ENCODE data around the gene DPPA5. TPM values are rescaled to one million over a fixed set of nuclear protein-coding genes. Genes with fewer than 3 reads are reported as not detected.
"Not testable (repeated sequence)": the region's sequence is repeated elsewhere in the genome, so short reads cannot be mapped to it uniquely, and the experiment has no call there.

The DPPA5 gene
- polyA plus RNA-seq = not detected

DNA sequence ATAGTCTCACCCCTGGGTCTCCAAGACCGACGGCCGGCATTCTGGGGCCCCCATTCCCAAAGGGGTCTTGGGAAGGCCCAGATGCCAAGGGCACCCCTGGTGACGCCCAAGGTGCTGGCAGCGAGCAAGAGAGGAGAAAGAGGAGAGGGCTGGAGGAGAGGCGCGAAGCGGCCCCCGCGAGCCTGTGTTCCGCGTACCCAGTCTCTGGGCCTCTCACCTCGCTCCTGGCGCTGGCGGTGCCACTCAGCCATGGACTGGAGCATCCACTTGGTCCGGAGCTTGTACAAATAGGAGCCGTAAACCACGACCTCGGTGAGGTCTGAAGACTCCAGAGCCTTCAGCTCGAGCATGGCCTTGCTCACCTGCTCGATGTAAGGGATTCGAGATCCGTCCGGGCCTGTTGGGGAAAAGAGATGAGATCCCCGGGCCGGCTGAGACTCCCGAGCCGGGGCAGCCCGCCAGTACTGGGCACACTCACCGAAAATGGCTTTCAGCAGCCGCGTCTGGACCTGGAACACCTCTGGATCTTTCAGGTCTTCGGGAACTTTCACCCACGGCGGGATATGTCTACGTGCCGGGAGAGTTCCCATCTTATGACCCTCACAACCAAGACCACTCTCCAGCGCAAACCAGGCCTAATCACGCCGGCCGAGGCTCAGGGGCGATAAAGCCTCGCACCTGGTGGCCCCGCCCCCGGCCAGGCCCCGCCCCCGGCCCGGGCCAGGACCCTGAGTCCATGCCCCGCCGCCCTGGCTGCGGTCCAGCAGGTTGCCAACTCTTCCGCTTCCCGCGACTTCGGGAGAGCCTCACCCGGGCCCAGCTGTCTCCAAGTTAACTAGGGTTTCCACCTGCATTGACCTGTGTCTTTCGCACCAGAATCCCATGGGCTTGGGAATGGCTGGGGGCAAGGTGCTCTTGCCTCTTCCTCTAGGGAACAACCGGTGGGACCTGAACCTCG is at the start of gene DPPA5:
DPPA5 (minus strand) TSS at position 641 of the 958 bp plus-strand sequence; CDS start at position 590, 51 bp downstream.
- Histone ChIP-seq H3K4me3 (ENCODE audit: low read depth in 1 of 2, low read length in 2 of 2) (no peak within 1 kb of the TSS), H3K4me1 (ENCODE audit: control insufficient read depth in 2 of 2, insufficient read depth in 2 of 2, low read length in 1 of 2) (no peaks in the 10 kb centered on the region), H3K27me3 (ENCODE audit: control insufficient read depth in 1 of 2, insufficient read depth in 2 of 2, low read length in 2 of 2) (no peaks in the 10 kb centered on the region), H3K27ac (ENCODE audit: low read depth in 2 of 2, low read length in 1 of 2) (no peak within 1 kb of the TSS), H3K9me3 (ENCODE audit: control insufficient read depth in 2 of 2, insufficient read depth in 1 of 2, low read depth in 1 of 2, low read length in 1 of 2) (no peaks in the 10 kb centered on the region), H3K36me3 (ENCODE audit: control insufficient read depth in 2 of 2, insufficient read depth in 2 of 2, low read length in 1 of 2) (no peaks in the 10 kb centered on the region)
- 75 to 89% methylated on average over 58 to 59 of the region's 59 CpGs for WGBS, 2 donors

DNA sequence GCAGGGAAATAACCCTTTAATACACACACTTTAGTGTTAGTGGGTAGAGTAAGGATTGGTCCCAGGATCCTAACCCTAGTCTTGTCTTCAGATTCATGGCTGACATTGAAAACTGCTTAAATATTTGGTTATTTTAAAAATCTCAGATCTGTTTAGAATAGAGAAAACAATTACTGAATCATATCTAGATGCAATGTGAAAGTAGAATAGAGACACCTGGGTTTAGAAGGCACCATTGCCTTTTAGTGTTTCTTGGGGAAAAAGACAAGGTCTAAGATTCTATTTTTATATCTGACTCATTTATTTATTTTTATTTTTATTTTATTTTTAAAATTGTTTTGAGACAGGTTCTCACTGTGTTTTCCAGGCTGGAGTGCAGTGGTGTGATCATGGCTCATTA is 46.6 kb upstream of the DPPA5 start:
- Histone ChIP-seq H3K36me3 (ENCODE audit: control insufficient read depth in 2 of 2, insufficient read depth in 2 of 2, low read length in 1 of 2) (no peaks in the 10 kb centered on the region), H3K27me3 (ENCODE audit: control insufficient read depth in 1 of 2, insufficient read depth in 2 of 2, low read length in 2 of 2) (no peaks in the 10 kb centered on the region), H3K27ac (ENCODE audit: low read depth in 2 of 2, low read length in 1 of 2) (no peak overlapping the region), H3K4me1 (ENCODE audit: control insufficient read depth in 2 of 2, insufficient read depth in 2 of 2, low read length in 1 of 2) (no peaks in the 10 kb centered on the region), H3K9me3 (ENCODE audit: control insufficient read depth in 2 of 2, insufficient read depth in 1 of 2, low read depth in 1 of 2, low read length in 1 of 2) (no peaks in the 10 kb centered on the region), H3K4me3 (ENCODE audit: low read depth in 1 of 2, low read length in 2 of 2) (no peak overlapping the region)

GRCh38 chr6:73395875-73396274 is 41.8 kb upstream of the DPPA5 start:
- no peak overlapping the region for H3K27ac ChIP-seq (ENCODE audit: low read depth in 2 of 2, low read length in 1 of 2)
- H3K36me3 ChIP-seq (ENCODE audit: control insufficient read depth in 2 of 2, insufficient read depth in 2 of 2, low read length in 1 of 2) = no peaks in the 10 kb centered on the region
- 94 to 98% methylated on average over 10 of the region's 10 CpGs for WGBS, 2 donors
- no peaks in the 10 kb centered on the region for H3K9me3 ChIP-seq (ENCODE audit: control insufficient read depth in 2 of 2, insufficient read depth in 1 of 2, low read depth in 1 of 2, low read length in 1 of 2)
- H3K27me3 ChIP-seq (ENCODE audit: control insufficient read depth in 1 of 2, insufficient read depth in 2 of 2, low read length in 2 of 2) = no peaks in the 10 kb centered on the region
- no peaks in the 10 kb centered on the region for H3K4me1 ChIP-seq (ENCODE audit: control insufficient read depth in 2 of 2, insufficient read depth in 2 of 2, low read length in 1 of 2)
- H3K4me3 ChIP-seq (ENCODE audit: low read depth in 1 of 2, low read length in 2 of 2) = no peak overlapping the region

- H3K36me3 ChIP-seq (ENCODE audit: control insufficient read depth in 2 of 2, insufficient read depth in 2 of 2, low read length in 1 of 2) = no peaks in the 10 kb centered on the region
- no peaks in the 10 kb centered on the region for H3K4me1 ChIP-seq (ENCODE audit: control insufficient read depth in 2 of 2, insufficient read depth in 2 of 2, low read length in 1 of 2)
- H3K4me3 ChIP-seq (ENCODE audit: low read depth in 1 of 2, low read length in 2 of 2) = peak within 1 kb of the TSS in 1 of 2 donors; percentile 35
- H3K27ac ChIP-seq (ENCODE audit: low read depth in 2 of 2, low read length in 1 of 2) = peak within 1 kb of the TSS in 1 of 2 donors; percentile 51
- H3K27me3 ChIP-seq (ENCODE audit: control insufficient read depth in 1 of 2, insufficient read depth in 2 of 2, low read length in 2 of 2) = no peaks in the 10 kb centered on the region
- 78 to 82% methylated on average over 54 of the region's 54 CpGs for WGBS, 2 donors
- H3K9me3 ChIP-seq (ENCODE audit: control insufficient read depth in 2 of 2, insufficient read depth in 1 of 2, low read depth in 1 of 2, low read length in 1 of 2) = no peaks in the 10 kb centered on the region
Measured at GRCh38 chr6:73394577-73395354, 40.7 kb upstream of the DPPA5 start, which contains the start of gene DDX43. DDX43 (plus strand) TSS chr6:73394828; CDS start chr6:73394906, 78 bp downstream.

DNA sequence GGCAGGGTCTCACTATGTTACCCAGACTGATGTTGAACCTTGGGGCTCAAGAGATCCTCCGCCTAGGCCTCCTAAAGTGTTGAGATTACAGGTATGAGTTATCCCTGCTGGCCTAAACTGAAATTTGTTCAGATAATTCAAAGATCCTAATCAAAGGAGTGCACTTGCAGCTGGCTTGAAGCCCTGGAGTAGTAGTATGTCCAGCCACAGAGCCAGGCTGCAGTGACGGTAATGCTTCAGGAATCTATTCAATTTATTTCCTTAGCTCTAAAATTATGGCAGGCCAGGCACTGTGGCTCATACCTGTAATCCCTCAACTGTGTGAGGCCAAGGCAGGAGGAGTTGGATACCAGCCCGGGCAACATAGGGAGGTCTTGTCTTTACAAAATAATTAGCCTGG is 39.2 kb upstream of the DPPA5 start:
- H3K4me1 ChIP-seq (ENCODE audit: control insufficient read depth in 2 of 2, insufficient read depth in 2 of 2, low read length in 1 of 2) = no peaks in the 10 kb centered on the region
- H3K27me3 ChIP-seq (ENCODE audit: control insufficient read depth in 1 of 2, insufficient read depth in 2 of 2, low read length in 2 of 2) = no peaks in the 10 kb centered on the region
- H3K36me3 ChIP-seq (ENCODE audit: control insufficient read depth in 2 of 2, insufficient read depth in 2 of 2, low read length in 1 of 2) = no peaks in the 10 kb centered on the region
- 91 to 92% methylated on average over 3 of the region's 3 CpGs for WGBS, 2 donors
- H3K27ac ChIP-seq (ENCODE audit: low read depth in 2 of 2, low read length in 1 of 2) = no peak overlapping the region
- H3K9me3 ChIP-seq (ENCODE audit: control insufficient read depth in 2 of 2, insufficient read depth in 1 of 2, low read depth in 1 of 2, low read length in 1 of 2) = no peaks in the 10 kb centered on the region
- no peak overlapping the region for H3K4me3 ChIP-seq (ENCODE audit: low read depth in 1 of 2, low read length in 2 of 2)

- 63 to 76% methylated on average over 4 of the region's 4 CpGs for WGBS, 2 donors
- H3K9me3 ChIP-seq (ENCODE audit: control insufficient read depth in 2 of 2, insufficient read depth in 1 of 2, low read depth in 1 of 2, low read length in 1 of 2); H3K36me3 ChIP-seq (ENCODE audit: control insufficient read depth in 2 of 2, insufficient read depth in 2 of 2, low read length in 1 of 2); H3K4me1 ChIP-seq (ENCODE audit: control insufficient read depth in 2 of 2, insufficient read depth in 2 of 2, low read length in 1 of 2); H3K4me3 ChIP-seq (ENCODE audit: low read depth in 1 of 2, low read length in 2 of 2); H3K27ac ChIP-seq (ENCODE audit: low read depth in 2 of 2, low read length in 1 of 2); H3K27me3 ChIP-seq (ENCODE audit: control insufficient read depth in 1 of 2, insufficient read depth in 2 of 2, low read length in 2 of 2): not testable (repeated sequence)
Measured at GRCh38 chr6:73392188-73392587, 38.1 kb upstream of the DPPA5 start.

- 64 to 73% methylated on average over 2 of the region's 2 CpGs for WGBS, 2 donors
- no peak overlapping the region for H3K27ac ChIP-seq (ENCODE audit: low read depth in 2 of 2, low read length in 1 of 2)
- no peaks in the 10 kb centered on the region for H3K27me3 ChIP-seq (ENCODE audit: control insufficient read depth in 1 of 2, insufficient read depth in 2 of 2, low read length in 2 of 2)
- no peaks in the 10 kb centered on the region for H3K4me1 ChIP-seq (ENCODE audit: control insufficient read depth in 2 of 2, insufficient read depth in 2 of 2, low read length in 1 of 2)
- no peak overlapping the region for H3K4me3 ChIP-seq (ENCODE audit: low read depth in 1 of 2, low read length in 2 of 2)
- no peaks in the 10 kb centered on the region for H3K36me3 ChIP-seq (ENCODE audit: control insufficient read depth in 2 of 2, insufficient read depth in 2 of 2, low read length in 1 of 2)
- no peaks in the 10 kb centered on the region for H3K9me3 ChIP-seq (ENCODE audit: control insufficient read depth in 2 of 2, insufficient read depth in 1 of 2, low read depth in 1 of 2, low read length in 1 of 2)
Measured at GRCh38 chr6:73391675-73392074, 37.6 kb upstream of the DPPA5 start.

DNA sequence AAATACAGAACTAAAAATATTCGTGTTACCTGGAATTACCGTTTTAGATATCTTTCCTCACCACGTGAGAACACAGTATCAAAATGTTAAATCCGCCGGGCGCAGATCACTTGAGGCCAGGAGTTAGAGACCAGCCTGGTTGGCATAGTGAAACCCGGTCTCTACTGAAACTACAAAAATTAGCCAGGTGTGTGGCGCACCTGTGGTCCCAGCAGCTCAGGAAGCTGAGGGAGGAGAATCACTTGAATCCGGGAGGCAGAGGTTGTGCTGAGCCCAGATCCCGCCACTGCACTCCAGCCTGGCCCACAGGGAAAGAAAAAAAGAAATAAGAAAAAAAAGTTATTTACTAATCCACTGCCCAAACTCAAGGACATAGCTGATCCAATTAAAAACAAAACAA is 35.8 kb upstream of the DPPA5 start:
- 85 to 91% methylated on average over 10 of the region's 10 CpGs for WGBS, 2 donors
- H3K27ac ChIP-seq (ENCODE audit: low read depth in 2 of 2, low read length in 1 of 2) = no peak overlapping the region
- H3K36me3 ChIP-seq (ENCODE audit: control insufficient read depth in 2 of 2, insufficient read depth in 2 of 2, low read length in 1 of 2) = no peaks in the 10 kb centered on the region
- no peaks in the 10 kb centered on the region for H3K9me3 ChIP-seq (ENCODE audit: control insufficient read depth in 2 of 2, insufficient read depth in 1 of 2, low read depth in 1 of 2, low read length in 1 of 2)
- no peak overlapping the region for H3K4me3 ChIP-seq (ENCODE audit: low read depth in 1 of 2, low read length in 2 of 2)
- no peaks in the 10 kb centered on the region for H3K27me3 ChIP-seq (ENCODE audit: control insufficient read depth in 1 of 2, insufficient read depth in 2 of 2, low read length in 2 of 2)
- H3K4me1 ChIP-seq (ENCODE audit: control insufficient read depth in 2 of 2, insufficient read depth in 2 of 2, low read length in 1 of 2) = no peaks in the 10 kb centered on the region

DNA sequence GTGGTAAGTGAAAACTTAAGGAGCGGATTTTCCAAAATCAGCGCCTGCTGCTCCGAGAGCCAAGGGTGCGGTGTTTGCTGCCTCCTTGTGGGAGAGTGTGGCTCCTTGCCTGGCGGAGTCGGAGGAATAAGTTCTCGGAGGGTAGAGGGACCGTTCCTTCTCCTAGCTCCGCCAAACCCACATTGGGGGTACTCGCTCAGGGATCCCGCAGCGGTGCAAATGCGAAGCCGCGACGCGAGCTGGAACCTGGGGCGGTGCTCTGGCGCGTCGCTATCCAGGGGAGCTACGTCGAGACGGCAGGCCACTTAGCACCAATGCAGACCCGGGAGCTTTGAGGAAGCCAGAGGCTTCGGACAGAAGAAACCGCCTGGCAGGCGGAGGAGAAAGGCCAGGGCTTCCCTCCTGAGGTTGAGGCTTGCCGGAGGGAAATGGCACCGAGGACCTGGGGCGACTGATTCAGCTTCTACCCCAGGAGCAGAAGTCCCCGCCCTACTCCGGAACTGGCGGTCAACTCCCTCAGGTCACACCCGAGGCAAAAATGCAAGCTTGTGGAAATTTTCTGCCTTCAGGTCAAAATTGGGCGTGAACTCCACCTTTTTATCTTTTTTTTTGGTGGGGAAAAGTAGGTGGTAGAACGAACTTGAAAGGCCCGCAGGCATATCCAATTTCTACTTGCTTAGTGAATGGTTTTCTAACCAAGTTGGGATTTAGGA is 34.9 kb upstream of the DPPA5 start:
- H3K4me3 ChIP-seq (ENCODE audit: low read depth in 1 of 2, low read length in 2 of 2) = peak overlapping the region; percentile 48 to 56
- no peaks in the 10 kb centered on the region for H3K27me3 ChIP-seq (ENCODE audit: control insufficient read depth in 1 of 2, insufficient read depth in 2 of 2, low read length in 2 of 2)
- WGBS, 2 donors = 1 to 2% methylated on average over 38 of the region's 38 CpGs
- H3K27ac ChIP-seq (ENCODE audit: low read depth in 2 of 2, low read length in 1 of 2) = peak overlapping the region in 1 of 2 donors; percentile 64
- no peaks in the 10 kb centered on the region for H3K9me3 ChIP-seq (ENCODE audit: control insufficient read depth in 2 of 2, insufficient read depth in 1 of 2, low read depth in 1 of 2, low read length in 1 of 2)
- H3K4me1 ChIP-seq (ENCODE audit: control insufficient read depth in 2 of 2, insufficient read depth in 2 of 2, low read length in 1 of 2) = no peaks in the 10 kb centered on the region
- no peaks in the 10 kb centered on the region for H3K36me3 ChIP-seq (ENCODE audit: control insufficient read depth in 2 of 2, insufficient read depth in 2 of 2, low read length in 1 of 2)
